H9 (cell line): ENCODE data around the gene PRKACG. TPM values are rescaled to one million over a fixed set of nuclear protein-coding genes. Genes with fewer than 3 reads are reported as not detected.

ENCODE experiments used
- DNase-seq: peaks from one replicate; pipeline ENCODE4 v3.0.0-alpha.2; 2017
- H2AFZ ChIP-seq: one replicate; pipeline ENCODE4 v1.6.1; 2013; ENCODE audit warnings: mild to moderate bottlenecking, low read length, control low read depth, moderate library complexity
- H2AK5ac ChIP-seq: 2 replicates; pipeline ENCODE4 v1.6.1; 2013; ENCODE audit warnings: low read length, control low read depth, mixed read lengths; ENCODE audit not compliant: insufficient read length
- H2BK120ac ChIP-seq: one replicate; pipeline ENCODE4 v1.6.1; 2013; ENCODE audit warnings: low read depth, mild to moderate bottlenecking, low read length, control low read depth, inconsistent platforms; ENCODE audit not compliant: poor library complexity, severe bottlenecking
- H2BK12ac ChIP-seq: 2 replicates; pipeline ENCODE4 v1.6.1; 2013; ENCODE audit warnings: low read length, control low read depth, mixed read lengths, low read depth; ENCODE audit not compliant: insufficient read length
- H2BK15ac ChIP-seq: 2 replicates; pipeline ENCODE4 v1.6.1; 2013; ENCODE audit warnings: low read depth, low read length, control low read depth
- H2BK20ac ChIP-seq: one replicate; pipeline ENCODE4 v1.6.1; 2013; ENCODE audit warnings: low read depth, mild to moderate bottlenecking, low read length, control low read depth, inconsistent platforms; ENCODE audit not compliant: poor library complexity, severe bottlenecking
- H2BK5ac ChIP-seq: 2 replicates; pipeline ENCODE4 v1.6.1; 2013; ENCODE audit warnings: low read length, control low read depth, mixed read lengths; ENCODE audit not compliant: insufficient read length
- H3K14ac ChIP-seq: 2 replicates; pipeline ENCODE4 v1.6.1; 2013; ENCODE audit warnings: low read length, control low read depth; ENCODE audit not compliant: insufficient read depth
- H3K18ac ChIP-seq: 2 replicates; pipeline ENCODE4 v1.6.1; 2013; ENCODE audit warnings: low read depth, mild to moderate bottlenecking, mixed read lengths, low read length, control low read depth; ENCODE audit not compliant: insufficient read length
- H3K23ac ChIP-seq: 2 replicates; pipeline ENCODE4 v1.6.1; 2013; ENCODE audit warnings: low read length, control low read depth, mixed read lengths, low read depth; ENCODE audit not compliant: insufficient read length
- H3K23me2 ChIP-seq: 2 replicates; pipeline ENCODE4 v1.6.1; 2013; ENCODE audit warnings: low read depth, mild to moderate bottlenecking, mixed read lengths, low read length, control low read depth; ENCODE audit not compliant: insufficient read length, poor library complexity, severe bottlenecking
- H3K27ac ChIP-seq: 2 replicates; pipeline ENCODE4 v1.5.1; 2013; ENCODE audit warnings: low read length, control low read depth, mixed read lengths, low read depth; ENCODE audit not compliant: insufficient read length
- H3K27me3 ChIP-seq: 2 replicates; pipeline ENCODE4 v1.6.1; 2013; ENCODE audit warnings: low read length, control low read depth, inconsistent platforms; ENCODE audit not compliant: insufficient read depth
- H3K4ac ChIP-seq: 2 replicates; pipeline ENCODE4 v1.6.1; 2013; ENCODE audit warnings: low read depth, mild to moderate bottlenecking, control low read depth, inconsistent platforms, low read length, moderate library complexity
- H3K4me1 ChIP-seq: 2 replicates; pipeline ENCODE4 v1.6.1; 2013; ENCODE audit warnings: low read length, control low read depth, inconsistent platforms; ENCODE audit not compliant: insufficient read depth
- H3K4me2 ChIP-seq: 2 replicates; pipeline ENCODE4 v1.6.1; 2013; ENCODE audit warnings: low read length, control low read depth, mixed read lengths; ENCODE audit not compliant: insufficient read length, insufficient read depth
- H3K56ac ChIP-seq: 2 replicates; pipeline ENCODE4 v1.6.1; 2013; ENCODE audit warnings: low read depth, mild to moderate bottlenecking, mixed read lengths, low read length, control low read depth; ENCODE audit not compliant: insufficient read length
- H3K79me1 ChIP-seq: 2 replicates; pipeline ENCODE4 v1.6.1; 2013; ENCODE audit warnings: low read depth, mild to moderate bottlenecking, moderate library complexity, low read length, control low read depth, inconsistent platforms; ENCODE audit not compliant: insufficient read depth, poor library complexity, severe bottlenecking
- H3K79me2 ChIP-seq: 2 replicates; pipeline ENCODE4 v1.6.1; 2013; ENCODE audit warnings: low read length, control low read depth, inconsistent platforms; ENCODE audit not compliant: insufficient read depth
- H3K9ac ChIP-seq: 2 replicates; pipeline ENCODE4 v1.6.1; 2013; ENCODE audit warnings: low read length, control low read depth, mixed read lengths; ENCODE audit not compliant: insufficient read length; ENCODE audit errors: extremely low read depth
- H3K9me3 ChIP-seq: one replicate; pipeline ENCODE4 v1.6.1; 2013; ENCODE audit warnings: low read depth, low read length, inconsistent platforms; ENCODE audit not compliant: control insufficient read depth
- H3T11ph ChIP-seq: one replicate; pipeline ENCODE4 v1.6.1; 2013; ENCODE audit warnings: mild to moderate bottlenecking, low read length, control low read depth, inconsistent platforms
- H4K20me1 ChIP-seq: one replicate; pipeline ENCODE4 v1.6.1; 2013; ENCODE audit not compliant: control insufficient read depth, insufficient read length, insufficient read depth
- H4K5ac ChIP-seq: 2 replicates; pipeline ENCODE4 v1.6.1; 2013; ENCODE audit warnings: low read depth, mild to moderate bottlenecking, mixed read lengths, low read length, control low read depth; ENCODE audit not compliant: insufficient read length
- H4K8ac ChIP-seq: replicated peaks from 2 replicates; pipeline ENCODE4 v1.6.1; 2013; ENCODE audit warnings: low read length, control low read depth, mixed read lengths, low read depth; ENCODE audit not compliant: insufficient read length
- H4K91ac ChIP-seq: 2 replicates; pipeline ENCODE4 v1.6.1; 2013; ENCODE audit warnings: low read depth, mild to moderate bottlenecking, moderate library complexity, mixed read lengths, low read length, control low read depth; ENCODE audit not compliant: insufficient read length
- H3K27ac Mint-ChIP-seq, 3 experiments: 2 replicates in 2 of 3; 3 replicates in 1 of 3; pipeline ENCODE4 v1.8.0; 2020 to 2021; ENCODE audit warnings: mixed read lengths in 3 of 3, mild to moderate bottlenecking in 1 of 3, moderate library complexity in 1 of 3
- H3K27me3 Mint-ChIP-seq: 2 replicates; pipeline ENCODE4 v1.8.0; 2021; ENCODE audit warnings: low read depth, mild to moderate bottlenecking, moderate library complexity, mixed read lengths
- H3K36me3 Mint-ChIP-seq, 3 experiments: 2 replicates in 2 of 3; 3 replicates in 1 of 3; pipeline ENCODE4 v1.8.0; 2020 to 2021; ENCODE audit warnings: low read depth in 3 of 3, mixed read lengths in 3 of 3; ENCODE audit not compliant: insufficient read depth in 1 of 3
- H3K4me1 Mint-ChIP-seq, 2 experiments: 2 replicates each; pipeline ENCODE4 v1.8.0; 2020; ENCODE audit warnings: mixed read lengths in 2 of 2
- H3K4me3 Mint-ChIP-seq, 2 experiments: 2 replicates in 1 of 2; 3 replicates in 1 of 2; pipeline ENCODE4 v1.8.0; 2020 to 2021; ENCODE audit warnings: mild to moderate bottlenecking in 2 of 2, mixed read lengths in 2 of 2, moderate library complexity in 1 of 2
- H3K9me3 Mint-ChIP-seq, 2 experiments: 2 replicates in 1 of 2; 3 replicates in 1 of 2; pipeline ENCODE4 v1.8.0; 2020; ENCODE audit warnings: mild to moderate bottlenecking in 2 of 2, mixed read lengths in 2 of 2, moderate library complexity in 1 of 2
- WGBS: extraction: QIAGEN DNeasy Blood & Tissue Kit; methylation state at CpG from one replicate; pipeline ENCODE4 v1.1.7; 2013; ENCODE audit warnings: missing lambda C conversion rate, low lambda C conversion rate, mixed read lengths; ENCODE audit not compliant: insufficient read length; ENCODE audit errors: extremely low coverage; 5-methylcytosine and 5-hydroxymethylcytosine counted together
- total RNA-seq: library from RNA; stranded (reverse); gene quantifications from 2 replicates; pipeline ENCODE4 v1.2.1, GENCODE V29; 2021
- TF ChIP-seq, protein P1 (sequence below): fragments of 200-600 bp; sonication (generic); conservative IDR thresholded peaks from 3 replicates; pipeline ENCODE4 v1.8.0; 2021; ENCODE audit warnings: antibody characterized with exemption, mild to moderate bottlenecking

PRKACG gene
- total RNA-seq, 1 experiment from 2014 or later = not detected

DNA sequence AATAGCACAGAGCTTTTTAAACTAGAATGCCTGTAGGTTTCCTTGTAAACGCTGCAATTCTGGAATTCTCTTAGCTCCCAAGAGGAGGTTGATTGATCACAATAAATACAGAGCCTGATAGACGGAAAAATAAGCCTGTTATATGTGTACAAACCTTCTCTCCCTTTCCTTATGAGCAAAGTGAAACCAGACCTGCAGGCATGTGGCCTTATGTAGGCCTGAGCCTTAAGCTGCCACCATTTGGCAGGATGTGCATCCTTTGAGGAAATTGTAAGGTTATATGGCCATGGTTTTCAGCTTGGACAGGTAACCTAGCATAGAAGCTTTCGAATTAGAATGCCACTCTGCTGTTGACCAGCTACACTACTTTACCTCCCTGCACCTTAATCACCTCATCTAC lies 49.1 kb downstream of the PRKACG start:
- H3K56ac ChIP-seq = no peak overlapping the region

More for the DNA sequence above, 49.1 kb downstream of the PRKACG start:
- Histone ChIP-seq H3K79me2 (no peaks in the 10 kb centered on the region), H2BK120ac (no peak overlapping the region), H4K5ac (no peak overlapping the region), H2BK20ac (no peak overlapping the region), H4K8ac (no peak overlapping the region), H3K14ac (no peak overlapping the region), H2AK5ac (no peak overlapping the region), H3K79me1 (no peaks in the 10 kb centered on the region), H3K4ac (no peak overlapping the region), H4K20me1 (no peaks in the 10 kb centered on the region), H2BK12ac (no peak overlapping the region), H3K4me1 (no peaks in the 10 kb centered on the region), H3K27me3 (no peaks in the 10 kb centered on the region), H3K23me2 (no peaks in the 10 kb centered on the region), H3K23ac (no peak overlapping the region), H3K9ac (no peak overlapping the region), H3K9me3 (no peaks in the 10 kb centered on the region), H3K27ac (no peak overlapping the region), H3K18ac (no peak overlapping the region), H3K4me2 (no peak overlapping the region), H2AFZ (no peak overlapping the region), H4K91ac (no peak overlapping the region), H3T11ph (no peak overlapping the region), H2BK5ac (no peak overlapping the region), H2BK15ac (no peak overlapping the region)
- no CpG with 5 or more reads among the region's 3 CpGs for WGBS
- no peaks in the 10 kb centered on the region for H3K4me1 Mint-ChIP-seq
- DNase-seq = no peak
- TF ChIP-seq, protein P1, sequence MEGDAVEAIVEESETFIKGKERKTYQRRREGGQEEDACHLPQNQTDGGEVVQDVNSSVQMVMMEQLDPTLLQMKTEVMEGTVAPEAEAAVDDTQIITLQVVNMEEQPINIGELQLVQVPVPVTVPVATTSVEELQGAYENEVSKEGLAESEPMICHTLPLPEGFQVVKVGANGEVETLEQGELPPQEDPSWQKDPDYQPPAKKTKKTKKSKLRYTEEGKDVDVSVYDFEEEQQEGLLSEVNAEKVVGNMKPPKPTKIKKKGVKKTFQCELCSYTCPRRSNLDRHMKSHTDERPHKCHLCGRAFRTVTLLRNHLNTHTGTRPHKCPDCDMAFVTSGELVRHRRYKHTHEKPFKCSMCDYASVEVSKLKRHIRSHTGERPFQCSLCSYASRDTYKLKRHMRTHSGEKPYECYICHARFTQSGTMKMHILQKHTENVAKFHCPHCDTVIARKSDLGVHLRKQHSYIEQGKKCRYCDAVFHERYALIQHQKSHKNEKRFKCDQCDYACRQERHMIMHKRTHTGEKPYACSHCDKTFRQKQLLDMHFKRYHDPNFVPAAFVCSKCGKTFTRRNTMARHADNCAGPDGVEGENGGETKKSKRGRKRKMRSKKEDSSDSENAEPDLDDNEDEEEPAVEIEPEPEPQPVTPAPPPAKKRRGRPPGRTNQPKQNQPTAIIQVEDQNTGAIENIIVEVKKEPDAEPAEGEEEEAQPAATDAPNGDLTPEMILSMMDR = no peak
- no peak overlapping the region for H3K27ac Mint-ChIP-seq
- no peaks in the 10 kb centered on the region for H3K27me3 Mint-ChIP-seq
- H3K4me3 Mint-ChIP-seq = no peak overlapping the region
- no peaks in the 10 kb centered on the region; a peak in 2 of 5 replicates for H3K9me3 Mint-ChIP-seq
- no peaks in the 10 kb centered on the region for H3K36me3 Mint-ChIP-seq
